Measurements from ENCODE around the gene MRNIP.

DNA sequence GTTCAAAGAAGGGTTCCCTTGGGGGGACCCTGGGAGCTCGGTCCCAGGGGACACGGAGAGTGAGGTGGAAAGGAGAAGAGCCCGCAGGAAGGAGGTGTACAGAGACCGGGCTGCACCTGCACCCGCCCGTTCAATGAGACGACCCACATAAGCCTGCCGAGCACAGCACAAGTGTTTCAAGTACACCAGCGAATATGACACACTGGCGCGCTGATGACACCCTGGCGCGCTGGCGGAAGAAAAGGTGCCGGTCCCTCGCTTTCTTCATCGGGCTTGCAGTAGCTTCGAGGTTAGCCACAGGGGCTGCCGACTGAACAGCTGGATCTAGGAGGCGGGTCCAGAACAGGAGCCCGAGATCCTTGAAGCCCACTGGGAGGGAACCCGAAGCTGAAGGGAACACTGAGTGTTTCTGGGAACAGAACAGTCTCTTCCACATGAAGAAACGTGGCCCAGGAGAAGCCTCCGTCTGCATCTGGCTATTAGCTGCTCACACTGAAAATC lies 47.7 kb upstream of the MRNIP start:
- TF ChIP-seq, protein P1, sequence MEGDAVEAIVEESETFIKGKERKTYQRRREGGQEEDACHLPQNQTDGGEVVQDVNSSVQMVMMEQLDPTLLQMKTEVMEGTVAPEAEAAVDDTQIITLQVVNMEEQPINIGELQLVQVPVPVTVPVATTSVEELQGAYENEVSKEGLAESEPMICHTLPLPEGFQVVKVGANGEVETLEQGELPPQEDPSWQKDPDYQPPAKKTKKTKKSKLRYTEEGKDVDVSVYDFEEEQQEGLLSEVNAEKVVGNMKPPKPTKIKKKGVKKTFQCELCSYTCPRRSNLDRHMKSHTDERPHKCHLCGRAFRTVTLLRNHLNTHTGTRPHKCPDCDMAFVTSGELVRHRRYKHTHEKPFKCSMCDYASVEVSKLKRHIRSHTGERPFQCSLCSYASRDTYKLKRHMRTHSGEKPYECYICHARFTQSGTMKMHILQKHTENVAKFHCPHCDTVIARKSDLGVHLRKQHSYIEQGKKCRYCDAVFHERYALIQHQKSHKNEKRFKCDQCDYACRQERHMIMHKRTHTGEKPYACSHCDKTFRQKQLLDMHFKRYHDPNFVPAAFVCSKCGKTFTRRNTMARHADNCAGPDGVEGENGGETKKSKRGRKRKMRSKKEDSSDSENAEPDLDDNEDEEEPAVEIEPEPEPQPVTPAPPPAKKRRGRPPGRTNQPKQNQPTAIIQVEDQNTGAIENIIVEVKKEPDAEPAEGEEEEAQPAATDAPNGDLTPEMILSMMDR (IDR thresholded peaks at IDR 0.05), result no peak
- TF ChIP-seq POLR2A (IDR thresholded peaks at IDR 0.05) (no peak), EP300 (IDR thresholded peaks at IDR 0.05) (no peak), POLR2AphosphoS5 (IDR thresholded peaks at IDR 0.05) (no peak)

All from gastroesophageal sphincter (tissue), 3 donors.